Measurements from ENCODE around the gene CLDN22. TPM values are rescaled to one million over a fixed set of nuclear protein-coding genes. Genes with fewer than 3 reads are reported as not detected.

Gene CLDN22
- total and polyA plus RNA-seq, 10 donors: not detected

GRCh38 chr4:183276106-183276505 lies 44.0 kb downstream of the CLDN22 start:
- Histone ChIP-seq H3K4me1 (no peaks in the 10 kb centered on the region), H3K27me3 (replicated peaks in 1 of 7) (no peaks in the 10 kb centered on the region), H3K27ac (no peak overlapping the region), H3K9me3 (peaks cover 7 to 35% (median 29%) of the 10 kb centered on the region in 8 donors), H3K4me3 (no peak overlapping the region), H3K36me3 (peaks cover 0 to 47% (median 8%) of the 10 kb centered on the region in 6 donors)
- DNase-seq: no peak
- intact Hi-C loops (cut with DNase I; ENCODE audit: low total_unique reads): no loop called here
- TF ChIP-seq POLR2A (IDR thresholded peaks at IDR 0.05) (no peak), CTCF (IDR thresholded peaks at IDR 0.05 in 8 of 11, conservative IDR thresholded peaks at IDR 0.05 in 3 of 11) (no peak), POLR2AphosphoS5 (IDR thresholded peaks at IDR 0.05) (no peak)
- WGBS, 5 donors: 0 to 87% (median 47%) methylated on average over 1 of the region's 1 CpG

GRCh38 chr4:183272384-183272783 lies 47.7 kb downstream of the CLDN22 start:
- no peak overlapping the region for H3K4me3 ChIP-seq
- intact Hi-C loops (cut with DNase I; ENCODE audit: low total_unique reads): no loop called here
- peaks cover 0 to 65% (median 6%) of the 10 kb centered on the region in 6 donors for H3K36me3 ChIP-seq
- DNase-seq: no peak
- 86 to 96% (median 92%) methylated on average over 3 of the region's 3 CpGs for WGBS, 5 donors
- H3K27me3 ChIP-seq (replicated peaks in 1 of 7): no peaks in the 10 kb centered on the region
- H3K4me1 ChIP-seq: no peaks in the 10 kb centered on the region
- H3K27ac ChIP-seq: no peak overlapping the region
- H3K9me3 ChIP-seq: peaks cover 7 to 35% (median 29%) of the 10 kb centered on the region in 8 donors
- no peak for TF ChIP-seq CTCF (IDR thresholded peaks at IDR 0.05 in 8 of 11, conservative IDR thresholded peaks at IDR 0.05 in 3 of 11)
- TF ChIP-seq POLR2A (IDR thresholded peaks at IDR 0.05): no peak
- no peak for TF ChIP-seq POLR2AphosphoS5 (IDR thresholded peaks at IDR 0.05)

- Histone ChIP-seq H3K4me3 (no peak overlapping the region), H3K4me1 (no peaks in the 10 kb centered on the region), H3K36me3 (peaks cover 0 to 49% (median 4%) of the 10 kb centered on the region in 6 donors), H3K9me3 (peaks cover 0 to 1% (median 0%) of the 10 kb centered on the region in 8 donors), H3K27me3 (replicated peaks in 1 of 7) (no peaks in the 10 kb centered on the region), H3K27ac (no peak overlapping the region)
- 82 to 93% (median 90%) methylated on average over 9 of the region's 9 CpGs for WGBS, 5 donors
- TF ChIP-seq POLR2A (IDR thresholded peaks at IDR 0.05) (no peak), POLR2AphosphoS5 (IDR thresholded peaks at IDR 0.05) (no peak), CTCF (IDR thresholded peaks at IDR 0.05 in 8 of 11, conservative IDR thresholded peaks at IDR 0.05 in 3 of 11) (no peak)
- intact Hi-C loops (cut with DNase I; ENCODE audit: low total_unique reads): loop anchor here (10.0 kb wide), 1 partner anchor 334 kb away; no protein-coding TSS in a partner anchor
- DNase-seq: no peak
Observed at GRCh38 chr4:183268556-183268955, 51.5 kb downstream of the CLDN22 start.

Other genes starting within 250 kb of the CLDN22 start
- gene WWC2, start 221.0 kb downstream of the CLDN22 start, total RNA-seq: 10 to 100 TPM; 17.7 to 32.0 (median 23.2) TPM
- 1 to 10 TPM; 1.4 to 2.7 (median 1.7) TPM for gene WWC2, start 221.0 kb downstream of the CLDN22 start, polyA plus RNA-seq
- gene CLDN24, start 2.1 kb upstream of the CLDN22 start, total RNA-seq: not detected
- not detected for gene CLDN24, start 2.1 kb upstream of the CLDN22 start, polyA plus RNA-seq
- 10 to 100 TPM; 11.6 to 27.9 (median 19.5) TPM for gene CDKN2AIP, start 124.4 kb upstream of the CLDN22 start, total RNA-seq
- 10 to 100 TPM; 11.9 to 19.0 (median 14.2) TPM for gene CDKN2AIP, start 124.4 kb upstream of the CLDN22 start, polyA plus RNA-seq
- gene ING2, start 184.8 kb upstream of the CLDN22 start, total RNA-seq: 10 to 100 TPM in 4 of 7 donors, 1 to 10 TPM in 3; 4.2 to 21.7 (median 10.6) TPM
- 10 to 100 TPM in 1 of 3 donors, 1 to 10 TPM in 2; 8.0 to 12.3 (median 9.4) TPM for gene ING2, start 184.8 kb upstream of the CLDN22 start, polyA plus RNA-seq

Data from spleen (tissue), 11 donors.